ENCODE results near the gene ALOX15.

DNA sequence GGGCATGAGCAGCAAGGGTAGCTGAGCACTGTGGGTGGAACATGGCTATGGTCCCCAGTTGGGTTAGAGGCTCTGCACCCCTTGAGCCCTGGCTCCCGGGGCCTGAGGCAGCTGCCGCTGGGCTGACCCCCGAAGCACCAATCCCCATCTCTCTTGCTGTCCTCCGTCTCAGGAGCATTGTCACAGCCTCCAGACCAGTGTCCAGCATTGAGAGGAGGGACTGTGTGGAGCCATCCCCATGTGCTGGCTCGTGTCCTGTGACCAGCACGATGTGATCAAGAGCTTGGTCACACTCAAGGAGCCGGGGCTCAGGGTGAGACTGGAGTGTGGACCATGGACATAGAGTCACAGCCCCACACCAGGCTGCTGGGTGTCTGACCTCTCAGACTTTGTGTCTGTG lies 54.3 kb downstream of the ALOX15 start:
- TF ChIP-seq POLR2AphosphoS5 (IDR thresholded peaks at IDR 0.05; ENCODE audit: low read depth, low read length) (no peak), POLR2A (IDR thresholded peaks at IDR 0.05; ENCODE audit: low read depth, low read length) (no peak)
